Measurements from ENCODE around the gene SLC5A11. TPM values are rescaled to one million over a fixed set of nuclear protein-coding genes. Genes with fewer than 3 reads are reported as not detected.
"Not testable (repeated sequence)": the region's sequence is repeated elsewhere in the genome, so short reads cannot be mapped to it uniquely, and the experiment has no call there.

SLC5A11 gene
- total and polyA plus RNA-seq, 2 donors (not counting 1 experiment from before 2014, with no cell fraction given): 0.62 to 0.84 TPM

- Histone ChIP-seq H3K36me3 (replicated peaks in 1 of 2; ENCODE audit: control extremely low read depth in 1 of 2, control insufficient read depth in 1 of 2, extremely low read depth in 1 of 2, insufficient read depth in 2 of 2, low read length in 1 of 2) (no peaks in the 10 kb centered on the region), H3K4me3 (ENCODE audit: control extremely low read depth in 1 of 5, extremely low read depth in 1 of 5, insufficient read depth in 1 of 5, low read depth in 2 of 5, low read length in 4 of 5) (no peak overlapping the region), H3K4me1 (ENCODE audit: control insufficient read depth in 2 of 2, insufficient read depth in 2 of 2, low read length in 2 of 2) (peaks cover 4 to 6% of the 10 kb centered on the region in 2 donors), H3K27ac (ENCODE audit: low read length in 2 of 2) (no peak overlapping the region), H2AFZ (ENCODE audit: insufficient read depth, low read depth, low read length, poor library complexity, severe bottlenecking) (no peak overlapping the region), H4K20me1 (ENCODE audit: control insufficient read depth, insufficient read depth, low read length, poor library complexity, severe bottlenecking) (no peaks in the 10 kb centered on the region), H3K9ac (ENCODE audit: low read length) (no peak overlapping the region), H3K9me3 (ENCODE audit: control extremely low read depth in 1 of 3, control insufficient read depth in 2 of 3, insufficient read depth in 1 of 3, low read length in 2 of 3) (peaks cover 0 to 10% (median 2%) of the 10 kb centered on the region in 3 donors), H3K4me2 (replicated peaks; ENCODE audit: low read depth, low read length, poor library complexity, severe bottlenecking) (no peak overlapping the region), H3K79me2 (ENCODE audit: control insufficient read depth, insufficient read depth, low read length) (no peaks in the 10 kb centered on the region), H3K27me3 (replicated peaks in 1 of 4; ENCODE audit: control extremely low read depth in 1 of 4, control insufficient read depth in 3 of 4, insufficient read depth in 4 of 4, low read length in 3 of 4) (no peaks in the 10 kb centered on the region)
- peaks cover 2% of the 10 kb centered on the region for H3K9me3 Mint-ChIP-seq (ENCODE audit: insufficient read depth)
- DNase-seq: peak; percentile 42
- no CpG with 5 or more reads among the region's 1 CpG for WGBS (ENCODE audit: insufficient coverage)
- H3K4me3 Mint-ChIP-seq: no peak overlapping the region
- no peak overlapping the region for H3K27ac Mint-ChIP-seq
- H3K4me1 Mint-ChIP-seq: peaks cover 5% of the 10 kb centered on the region
- ATAC-seq (ENCODE audit: low read depth): peak; percentile 65
- TF ChIP-seq, protein P1, sequence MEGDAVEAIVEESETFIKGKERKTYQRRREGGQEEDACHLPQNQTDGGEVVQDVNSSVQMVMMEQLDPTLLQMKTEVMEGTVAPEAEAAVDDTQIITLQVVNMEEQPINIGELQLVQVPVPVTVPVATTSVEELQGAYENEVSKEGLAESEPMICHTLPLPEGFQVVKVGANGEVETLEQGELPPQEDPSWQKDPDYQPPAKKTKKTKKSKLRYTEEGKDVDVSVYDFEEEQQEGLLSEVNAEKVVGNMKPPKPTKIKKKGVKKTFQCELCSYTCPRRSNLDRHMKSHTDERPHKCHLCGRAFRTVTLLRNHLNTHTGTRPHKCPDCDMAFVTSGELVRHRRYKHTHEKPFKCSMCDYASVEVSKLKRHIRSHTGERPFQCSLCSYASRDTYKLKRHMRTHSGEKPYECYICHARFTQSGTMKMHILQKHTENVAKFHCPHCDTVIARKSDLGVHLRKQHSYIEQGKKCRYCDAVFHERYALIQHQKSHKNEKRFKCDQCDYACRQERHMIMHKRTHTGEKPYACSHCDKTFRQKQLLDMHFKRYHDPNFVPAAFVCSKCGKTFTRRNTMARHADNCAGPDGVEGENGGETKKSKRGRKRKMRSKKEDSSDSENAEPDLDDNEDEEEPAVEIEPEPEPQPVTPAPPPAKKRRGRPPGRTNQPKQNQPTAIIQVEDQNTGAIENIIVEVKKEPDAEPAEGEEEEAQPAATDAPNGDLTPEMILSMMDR (IDR thresholded peaks at IDR 0.05): no peak
- no peak for TF ChIP-seq EZH2 (IDR thresholded peaks at IDR 0.05; ENCODE audit: borderline replicate concordance, insufficient read depth, low read depth, low read length, poor library complexity, severe bottlenecking)
- intact Hi-C loops (cut with micrococcal nuclease): no loop called here
- CTCF ChIA-PET: no interaction called here
- POLR2A ChIA-PET: no interaction called here
- peaks cover 10% of the 10 kb centered on the region for H3K27me3 Mint-ChIP-seq
Measured at GRCh38 chr16:24896439-24896838, 50.7 kb downstream of the SLC5A11 start.

- H3K9me3 ChIP-seq (ENCODE audit: control extremely low read depth in 1 of 3, control insufficient read depth in 2 of 3, insufficient read depth in 1 of 3, low read length in 2 of 3): peaks cover 0 to 10% (median 2%) of the 10 kb centered on the region in 3 donors
- intact Hi-C loops (cut with micrococcal nuclease); H3K9me3 Mint-ChIP-seq (ENCODE audit: insufficient read depth); H3K27me3 ChIP-seq (replicated peaks in 1 of 4; ENCODE audit: control extremely low read depth in 1 of 4, control insufficient read depth in 3 of 4, insufficient read depth in 4 of 4, low read length in 3 of 4); CTCF ChIA-PET; H3K9ac ChIP-seq (ENCODE audit: low read length); H3K4me3 ChIP-seq (ENCODE audit: control extremely low read depth in 1 of 5, extremely low read depth in 1 of 5, insufficient read depth in 1 of 5, low read depth in 2 of 5, low read length in 4 of 5); H3K27ac Mint-ChIP-seq; H2AFZ ChIP-seq (ENCODE audit: insufficient read depth, low read depth, low read length, poor library complexity, severe bottlenecking); POLR2A ChIA-PET; H3K27me3 Mint-ChIP-seq; H3K4me3 Mint-ChIP-seq; H3K4me2 ChIP-seq (replicated peaks; ENCODE audit: low read depth, low read length, poor library complexity, severe bottlenecking); H3K79me2 ChIP-seq (ENCODE audit: control insufficient read depth, insufficient read depth, low read length); DNase-seq; H4K20me1 ChIP-seq (ENCODE audit: control insufficient read depth, insufficient read depth, low read length, poor library complexity, severe bottlenecking); H3K36me3 ChIP-seq (replicated peaks in 1 of 2; ENCODE audit: control extremely low read depth in 1 of 2, control insufficient read depth in 1 of 2, extremely low read depth in 1 of 2, insufficient read depth in 2 of 2, low read length in 1 of 2); ATAC-seq (ENCODE audit: low read depth); H3K4me1 ChIP-seq (ENCODE audit: control insufficient read depth in 2 of 2, insufficient read depth in 2 of 2, low read length in 2 of 2); H3K27ac ChIP-seq (ENCODE audit: low read length in 2 of 2); H3K4me1 Mint-ChIP-seq: not testable (repeated sequence)
- WGBS (ENCODE audit: insufficient coverage): no CpG with 5 or more reads among the region's 2 CpGs
Measured at GRCh38 chr16:24897522-24897921, 51.8 kb downstream of the SLC5A11 start.

Data from B cell (primary cell).